Stomach (tissue), 9 donors: ENCODE results near the gene TLK1. TPM values are rescaled to one million over a fixed set of nuclear protein-coding genes. Genes with fewer than 3 reads are reported as not detected.
"Not testable (repeated sequence)": the region's sequence is repeated elsewhere in the genome, so short reads cannot be mapped to it uniquely, and the experiment has no call there.

ENCODE experiments used
- DNase-seq, 2 donors: peaks; one replicate each; pipeline versions ENCODE4 v3.0.0 to v3.0.0-alpha.2; 2013 to 2019
- H3K27ac ChIP-seq, 5 donors: fragments of 200-600 bp in 4 of 5; sonication (generic) in 4 of 5; one replicate each; pipeline ENCODE4 v1.5.1; 2013 to 2019; ENCODE audit warnings: mild to moderate bottlenecking in 1 of 5, moderate library complexity in 1 of 5
- H3K27me3 ChIP-seq, 3 donors: fragments of 200-600 bp; sonication (generic); one replicate each; pipeline ENCODE4 v1.5.1; 2017 to 2019; ENCODE audit warnings: mixed run types in 1 of 3
- H3K36me3 ChIP-seq, 4 donors: fragments of 200-600 bp; sonication (generic); 1 replicate in 3 of 4; 2 replicates in 1 of 4; pipeline ENCODE4 v1.5.1; 2016 to 2019
- H3K4me1 ChIP-seq, 4 donors: fragments of 200-600 bp; sonication (generic); one replicate each; pipeline ENCODE4 v1.5.1; 2016 to 2019
- H3K4me3 ChIP-seq, 4 donors: fragments of 200-600 bp; sonication (generic) in 3 of 4; one replicate each; pipeline ENCODE4 v1.5.1; 2016 to 2019; ENCODE audit warnings: mild to moderate bottlenecking in 1 of 4
- H3K9me3 ChIP-seq, 4 donors: fragments of 200-600 bp; sonication (generic); one replicate each; pipeline ENCODE4 v1.5.1; 2016 to 2019
- EP300 ChIP-seq: sonication (generic); formaldehyde crosslinking; IDR thresholded peaks from one replicate; pipeline ENCODE4 v1.6.1; 2017; ENCODE audit warnings: antibody characterized with exemption
- POLR2A ChIP-seq, 4 donors: fragments of 450-650 bp; IDR thresholded peaks; one replicate each; pipeline ENCODE4 v1.6.1; 2016; ENCODE audit warnings: antibody characterized with exemption in 4 of 4, control low read depth in 2 of 4, mild to moderate bottlenecking in 1 of 4, moderate library complexity in 1 of 4
- POLR2AphosphoS5 ChIP-seq, 3 donors: sonication (generic); formaldehyde crosslinking; IDR thresholded peaks; one replicate each; pipeline ENCODE4 v1.6.1; 2016; ENCODE audit warnings: antibody characterized with exemption in 3 of 3
- WGBS, 5 donors: extraction: QIAGEN DNeasy Blood & Tissue Kit in 3 of 5; methylation state at CpG; one replicate each; pipeline versions ENCODE4 v1.1.5 to v1.1.7; 2013 to 2018; 5-methylcytosine and 5-hydroxymethylcytosine counted together
- intact Hi-C: fragments of 100-400 bp; cut with DNase I; formaldehyde crosslinking; loops from one replicate; pipeline ENCODE4 v1.15.1; 2023; ENCODE audit warnings: low total_unique reads
- polyA plus RNA-seq, 3 donors: library from polyadenylated mRNA; stranded (reverse); fragments of 200-250 nt; gene quantifications; one replicate each; pipeline ENCODE4 v1.2.3, GENCODE V29; 2013
- total RNA-seq, 5 donors: library from RNA; depleted of rRNA; stranded (reverse); fragments of >200 nt; gene quantifications; one replicate each; pipeline versions ENCODE4 v1.1.0 to v1.2.3, GENCODE V29; 2014 to 2016
- TF ChIP-seq, protein P1 (sequence below), 7 experiments: fragments of 450-650 bp in 4 of 7; fragments of 200-600 bp in 3 of 7; sonication (generic) in 3 of 7; IDR thresholded peaks; one replicate each; pipeline ENCODE4 v1.5.1; 2016 to 2019; ENCODE audit warnings: antibody characterized with exemption in 7 of 7, control low read depth in 2 of 7, mild to moderate bottlenecking in 1 of 7
- donor health status: healthy with polysubstance abuse.
- donor health status: Bipolar disorder and iron deficiency.
- donor health status: healthy.

The TLK1 gene
- total and polyA plus RNA-seq, 8 donors = 10.1 to 135 (median 14.4) TPM

DNA sequence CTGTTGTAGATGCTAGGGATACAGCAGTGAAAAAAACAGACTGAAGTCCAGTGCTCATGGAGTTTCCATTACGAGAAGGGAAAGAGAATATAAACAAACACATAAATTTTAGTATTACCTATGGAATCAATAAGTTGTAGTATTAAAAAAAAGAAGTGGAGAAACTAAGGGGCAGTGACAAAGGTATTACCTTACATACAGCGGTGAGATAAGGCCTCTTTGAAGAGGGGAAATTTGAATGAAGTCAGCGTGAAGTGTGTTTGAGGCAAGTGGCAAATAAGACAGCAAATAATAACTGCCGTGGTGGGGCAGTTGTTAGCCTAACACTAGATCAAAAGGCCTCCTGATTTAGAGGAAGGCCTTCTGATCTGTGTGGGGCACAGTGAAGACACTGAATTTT, 57.9 kb downstream of the TLK1 start:
- peaks cover 0 to 14% (median 7%) of the 10 kb centered on the region in 4 donors for H3K36me3 ChIP-seq
- 32 to 53% (median 47%) methylated on average over 4 of the region's 4 CpGs for WGBS, 5 donors
- H3K27ac ChIP-seq = no peak overlapping the region
- no peaks in the 10 kb centered on the region for H3K27me3 ChIP-seq
- H3K9me3 ChIP-seq = peaks cover 0 to 21% (median 6%) of the 10 kb centered on the region in 4 donors
- TF ChIP-seq POLR2AphosphoS5 (IDR thresholded peaks at IDR 0.05) (no peak), EP300 (no peak), POLR2A (IDR thresholded peaks at IDR 0.05) (no peak)
- TF ChIP-seq, protein P1, sequence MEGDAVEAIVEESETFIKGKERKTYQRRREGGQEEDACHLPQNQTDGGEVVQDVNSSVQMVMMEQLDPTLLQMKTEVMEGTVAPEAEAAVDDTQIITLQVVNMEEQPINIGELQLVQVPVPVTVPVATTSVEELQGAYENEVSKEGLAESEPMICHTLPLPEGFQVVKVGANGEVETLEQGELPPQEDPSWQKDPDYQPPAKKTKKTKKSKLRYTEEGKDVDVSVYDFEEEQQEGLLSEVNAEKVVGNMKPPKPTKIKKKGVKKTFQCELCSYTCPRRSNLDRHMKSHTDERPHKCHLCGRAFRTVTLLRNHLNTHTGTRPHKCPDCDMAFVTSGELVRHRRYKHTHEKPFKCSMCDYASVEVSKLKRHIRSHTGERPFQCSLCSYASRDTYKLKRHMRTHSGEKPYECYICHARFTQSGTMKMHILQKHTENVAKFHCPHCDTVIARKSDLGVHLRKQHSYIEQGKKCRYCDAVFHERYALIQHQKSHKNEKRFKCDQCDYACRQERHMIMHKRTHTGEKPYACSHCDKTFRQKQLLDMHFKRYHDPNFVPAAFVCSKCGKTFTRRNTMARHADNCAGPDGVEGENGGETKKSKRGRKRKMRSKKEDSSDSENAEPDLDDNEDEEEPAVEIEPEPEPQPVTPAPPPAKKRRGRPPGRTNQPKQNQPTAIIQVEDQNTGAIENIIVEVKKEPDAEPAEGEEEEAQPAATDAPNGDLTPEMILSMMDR (IDR thresholded peaks at IDR 0.05) = no peak
- intact Hi-C loops = no loop called here
- H3K4me3 ChIP-seq = no peak overlapping the region
- H3K4me1 ChIP-seq = peaks cover 0 to 22% (median 0%) of the 10 kb centered on the region in 4 donors
- DNase-seq = peak in 1 of 2 donors; percentile 35

DNA sequence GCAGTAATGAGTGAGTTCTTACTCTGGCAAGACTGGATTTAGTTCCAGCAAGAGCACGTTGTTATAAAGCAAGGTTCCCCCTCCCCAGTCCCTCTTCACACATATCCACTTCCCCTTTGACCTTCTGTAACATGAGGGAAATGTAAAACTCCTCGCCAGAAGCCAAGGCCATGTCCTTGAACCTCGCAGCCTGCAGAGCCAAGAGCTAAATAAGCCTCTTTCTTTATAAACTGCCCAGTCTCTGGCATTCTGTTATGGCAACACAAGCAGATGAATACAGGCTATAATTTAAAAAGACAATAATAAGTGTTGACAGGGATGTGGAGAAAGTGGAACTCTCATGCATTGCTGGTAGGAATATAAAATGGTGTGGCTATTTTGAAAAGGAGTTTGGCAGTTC, 60.3 kb downstream of the TLK1 start:
- H3K36me3 ChIP-seq = peaks cover 0 to 14% (median 10%) of the 10 kb centered on the region in 4 donors
- no peaks in the 10 kb centered on the region for H3K27me3 ChIP-seq
- peaks cover 0 to 12% (median 0%) of the 10 kb centered on the region in 4 donors for H3K4me1 ChIP-seq
- H3K4me3 ChIP-seq = no peak overlapping the region
- no peak for DNase-seq
- 91 to 97% (median 95%) methylated on average over 3 of the region's 3 CpGs for WGBS, 5 donors
- no peak overlapping the region for H3K27ac ChIP-seq
- H3K9me3 ChIP-seq = peaks cover 0 to 34% (median 8%) of the 10 kb centered on the region in 4 donors
- TF ChIP-seq EP300 (no peak), POLR2A (IDR thresholded peaks at IDR 0.05) (no peak), POLR2AphosphoS5 (IDR thresholded peaks at IDR 0.05) (no peak)
- TF ChIP-seq, protein P1 (IDR thresholded peaks at IDR 0.05) = no peak
- intact Hi-C loops = no loop called here

DNA sequence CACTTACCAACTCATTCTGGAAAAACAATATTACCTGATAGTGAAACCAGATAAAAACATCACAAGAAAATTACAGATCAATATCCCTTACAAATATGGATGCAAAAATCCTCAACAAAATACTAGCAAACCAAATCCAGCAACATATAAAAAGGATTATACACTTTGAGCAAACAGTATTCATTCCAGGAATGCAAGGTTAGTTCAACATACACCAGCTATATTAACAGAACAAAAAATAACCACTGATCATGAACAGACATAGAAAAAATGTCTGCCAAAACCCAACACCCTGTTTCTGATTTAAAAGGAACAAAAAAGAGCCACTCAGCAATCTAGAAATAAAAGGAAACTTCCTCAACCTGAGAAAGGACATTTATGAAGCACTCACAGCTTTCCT, 62.1 kb downstream of the TLK1 start:
- TF ChIP-seq, protein P1 (IDR thresholded peaks at IDR 0.05) = no peak
- TF ChIP-seq POLR2AphosphoS5 (IDR thresholded peaks at IDR 0.05) (no peak), POLR2A (IDR thresholded peaks at IDR 0.05) (no peak), EP300 (no peak)
- Histone ChIP-seq H3K9me3 (peaks cover 0 to 34% (median 8%) of the 10 kb centered on the region in 4 donors), H3K27ac (no peak overlapping the region), H3K4me1 (peaks cover 0 to 12% (median 0%) of the 10 kb centered on the region in 4 donors), H3K27me3 (no peaks in the 10 kb centered on the region), H3K4me3 (no peak overlapping the region), H3K36me3 (peaks cover 0 to 14% (median 10%) of the 10 kb centered on the region in 4 donors)
- DNase-seq = no peak
- intact Hi-C loops = no loop called here

DNA sequence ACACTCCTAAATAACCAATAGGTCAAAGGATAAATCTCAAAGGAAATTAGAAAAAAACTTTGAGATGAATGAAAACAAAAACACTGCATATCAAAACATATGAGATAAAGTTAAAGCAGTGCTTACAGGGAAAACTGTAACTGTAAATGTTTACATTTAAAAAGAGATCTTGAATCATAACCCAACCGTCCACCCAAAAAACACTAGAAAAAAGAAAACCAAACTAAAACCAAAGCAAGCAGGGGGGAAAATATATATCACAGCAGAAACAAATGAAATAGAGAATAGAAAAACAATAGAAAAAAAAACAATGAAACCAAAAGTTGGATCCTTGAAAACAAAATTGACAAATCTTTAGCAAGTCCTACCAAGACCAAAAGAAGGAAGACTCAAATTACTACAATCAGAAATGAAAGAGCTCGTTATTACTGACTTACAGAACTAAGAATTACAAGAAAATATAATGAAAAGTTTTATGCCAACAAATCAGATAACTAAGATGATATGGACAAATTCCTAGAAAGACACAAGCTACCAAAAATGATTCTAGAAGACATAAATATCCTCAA, 65.6 kb downstream of the TLK1 start:
- H3K27me3 ChIP-seq = no peaks in the 10 kb centered on the region
- H3K4me3 ChIP-seq = no peak overlapping the region
- H3K36me3 ChIP-seq = peaks cover 0 to 16% (median 11%) of the 10 kb centered on the region in 4 donors
- H3K27ac ChIP-seq = no peak overlapping the region
- intact Hi-C loops = no loop called here
- TF ChIP-seq POLR2AphosphoS5 (IDR thresholded peaks at IDR 0.05) (no peak), EP300 (no peak), POLR2A (IDR thresholded peaks at IDR 0.05) (no peak)
- TF ChIP-seq, protein P1 (IDR thresholded peaks at IDR 0.05) = no peak
- peaks cover 0 to 34% (median 8%) of the 10 kb centered on the region in 4 donors for H3K9me3 ChIP-seq
- no peak for DNase-seq
- 62 to 74% (median 68%) methylated on average over 2 of the region's 2 CpGs for WGBS, 5 donors
- peaks cover 0 to 14% (median 2%) of the 10 kb centered on the region in 4 donors for H3K4me1 ChIP-seq

DNA sequence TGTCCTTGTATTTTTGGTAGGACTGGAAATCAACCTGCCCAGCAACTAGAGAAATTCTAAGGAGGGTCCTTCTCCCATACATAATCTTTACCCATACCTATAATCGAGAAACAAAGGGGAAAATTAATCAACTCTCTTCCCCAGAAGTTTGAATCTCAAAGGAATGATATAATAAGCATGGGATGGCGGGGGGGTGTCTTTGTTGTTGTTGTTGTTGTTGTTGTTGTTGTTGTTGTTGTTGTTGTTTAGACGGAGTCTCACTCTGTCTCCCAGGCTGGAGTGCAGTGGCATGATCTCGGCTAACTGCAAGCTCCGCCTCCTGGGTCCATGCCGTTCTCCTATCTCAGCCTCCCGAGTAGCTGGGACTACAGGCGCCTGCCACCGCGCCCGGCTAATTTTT, 69.2 kb downstream of the TLK1 start:
- H3K4me3 ChIP-seq, H3K27ac ChIP-seq, DNase-seq, H3K36me3 ChIP-seq, H3K9me3 ChIP-seq, H3K27me3 ChIP-seq, intact Hi-C loops: not testable (repeated sequence)
- peaks cover 0 to 30% (median 4%) of the 10 kb centered on the region in 4 donors for H3K4me1 ChIP-seq
- WGBS, 5 donors = 95 to 99% (median 96%) methylated on average over 11 of the region's 11 CpGs
